K562 (cell line): ENCODE data around the gene GPRASP3. TPM values are rescaled to one million over a fixed set of nuclear protein-coding genes. Genes with fewer than 3 reads are reported as not detected.
A peak's percentile ranks its signal among the peaks of the same experiment; 100 is the strongest.

ENCODE experiments used
- ATAC-seq: fragments of 200-7000 bp; cut with Tn5 transposase; 3 replicates; pipeline ENCODE4 v1.9.1; 2020; ENCODE audit warnings: moderate library complexity
- BruUV-seq: library from RNA; stranded (reverse); fragments of 400-500 nt; replicated peaks from 2 replicates; lab custom pipeline; 2021; lab: Mats Ljungman, UMichigan
- CTCF ChIA-PET: fragments of 300-600 bp; formaldehyde crosslinking; extraction: SDS; loops from one replicate; lab custom pipeline; 2021; ENCODE audit warnings: low intra/inter-chr PET ratio; lab: Yijun Ruan, JAX
- POLR2A ChIA-PET: fragments of 300-600, 350-650 bp; sonication (Branson Sonifier 250); formaldehyde crosslinking; extraction: SDS; loops from one replicate; lab custom pipeline; 2021; ENCODE audit warnings: antibody characterized with exemption, inconsistent platforms; lab: Yijun Ruan, JAX
- DNase-seq, 4 experiments: peaks; one replicate each; pipeline versions ENCODE4 v3.0.0 to v3.0.0-alpha.2; 2011 to 2018; ENCODE audit warnings: low spot score in 3 of 4, mixed read lengths in 3 of 4; ENCODE audit errors: extremely low read depth in 1 of 4
- FAIRE-seq: peaks from 2 replicates; lab custom pipeline; 2011; peaks lifted over from hg19 to GRCh38; lab: Jason Lieb, UNC
- H2AFZ ChIP-seq: 2 replicates; pipeline ENCODE4 v1.6.0; 2011; ENCODE audit warnings: low read depth, low read length, control low read depth, inconsistent platforms
- H3K27ac ChIP-seq: fragments of 200-600 bp; 3 replicates; pipeline ENCODE4 v1.8.0; 2011; ENCODE audit warnings: low read depth, mild to moderate bottlenecking, control low read depth, inconsistent platforms, low read length, moderate library complexity, mixed read lengths; ENCODE audit errors: extremely low read depth
- H3K27me3 ChIP-seq, 2 experiments: fragments of 300-600 bp in 1 of 2; 2 replicates in 1 of 2; 3 replicates in 1 of 2; pipeline versions ENCODE4 v1.6.0 to v1.8.0; 2011; ENCODE audit warnings: inconsistent platforms in 2 of 2, low read length in 2 of 2, mild to moderate bottlenecking in 1 of 2, mixed read lengths in 1 of 2, moderate library complexity in 1 of 2; ENCODE audit not compliant: control insufficient read depth in 2 of 2, insufficient read depth in 2 of 2
- H3K36me3 ChIP-seq: fragments of 300-600 bp; 3 replicates; pipeline ENCODE4 v1.8.0; 2011; ENCODE audit warnings: mild to moderate bottlenecking, low read length, inconsistent platforms; ENCODE audit not compliant: control insufficient read depth, insufficient read depth
- H3K4me1 ChIP-seq, 2 experiments: fragments of 200-600 bp in 1 of 2; replicated peaks in 1 of 2; 2 replicates in 1 of 2; 3 replicates in 1 of 2; pipeline versions ENCODE4 v1.5.1 to v1.8.0; 2011; ENCODE audit warnings: inconsistent platforms in 2 of 2, low read length in 2 of 2, mild to moderate bottlenecking in 1 of 2, mixed read lengths in 1 of 2, moderate library complexity in 1 of 2; ENCODE audit not compliant: control insufficient read depth in 2 of 2, insufficient read depth in 2 of 2
- H3K4me2 ChIP-seq: 2 replicates; pipeline ENCODE4 v1.6.1; 2011; ENCODE audit warnings: low read length, control low read depth, inconsistent platforms, mixed read lengths; ENCODE audit not compliant: insufficient read depth
- H3K4me3 ChIP-seq: fragments of 200-600 bp; sonication (generic), shearing (Covaris generic); 2 replicates; pipeline ENCODE4 v1.5.1; 2016; ENCODE audit warnings: control low read depth, inconsistent platforms
- H3K79me2 ChIP-seq: fragments of 200-600 bp; 3 replicates; pipeline ENCODE4 v1.8.0; 2011; ENCODE audit warnings: low read length, inconsistent platforms; ENCODE audit not compliant: control insufficient read depth, insufficient read depth
- H3K9ac ChIP-seq, 2 experiments: 2 replicates each; pipeline versions ENCODE4 v1.6.0 to v1.6.1; 2011; ENCODE audit warnings: low read depth in 2 of 2, low read length in 2 of 2, control low read depth in 1 of 2, inconsistent platforms in 1 of 2, mild to moderate bottlenecking in 1 of 2, mixed read lengths in 1 of 2; ENCODE audit not compliant: insufficient read depth in 1 of 2
- H3K9me1 ChIP-seq: one replicate; pipeline ENCODE4 v1.6.0; 2011; ENCODE audit warnings: inconsistent platforms, mild to moderate bottlenecking, low read length, moderate library complexity; ENCODE audit not compliant: control insufficient read depth, insufficient read depth
- H3K9me3 ChIP-seq: replicated peaks from 2 replicates; pipeline ENCODE4 v1.5.1; 2011; ENCODE audit warnings: low read depth, low read length, inconsistent platforms; ENCODE audit not compliant: control insufficient read depth, insufficient read depth
- H4K20me1 ChIP-seq: replicated peaks from 2 replicates; pipeline ENCODE4 v1.6.1; 2011; ENCODE audit warnings: low read length, inconsistent platforms, mixed read lengths; ENCODE audit not compliant: control insufficient read depth, insufficient read depth
- ATF4 ChIP-seq: fragments of 450-650 bp; formaldehyde crosslinking; IDR thresholded peaks from 2 replicates; pipeline ENCODE4 v1.4.0; 2022; ENCODE audit warnings: mild to moderate bottlenecking, moderate library complexity
- CEBPG ChIP-seq, 3 experiments: fragments of 200-800 bp in 1 of 3; sonication (Bioruptor generic) in 1 of 3; sonication (generic) in 1 of 3; formaldehyde crosslinking in 1 of 3; IDR thresholded peaks in 2 of 3; conservative IDR thresholded peaks in 1 of 3; 2 replicates each; pipeline versions ENCODE4 v1.6.1 to v1.8.0; 2016 to 2022; ENCODE audit warnings: missing compliant biosample characterization in 2 of 3, missing genetic modification characterization in 2 of 3, mild to moderate bottlenecking in 1 of 3, missing genetic modification reagents in 1 of 3
- EP300 ChIP-seq: IDR thresholded peaks from 2 replicates; pipeline ENCODE4 v1.6.1; 2012; ENCODE audit warnings: low read length, improper control_type of control experiment
- HDAC8 ChIP-seq: fragments of 450-650 bp; IDR thresholded peaks from 2 replicates; pipeline ENCODE4 v1.6.1; 2016; ENCODE audit warnings: mild to moderate bottlenecking, missing genetic modification characterization, moderate library complexity, missing compliant biosample characterization
- MXI1 ChIP-seq: IDR thresholded peaks from 2 replicates; pipeline ENCODE4 v1.6.1; 2011; ENCODE audit warnings: low read depth, mild to moderate bottlenecking, improper control_type of control experiment, low read length
- NCOA6 ChIP-seq: fragments of 450-650 bp; IDR thresholded peaks from 2 replicates; pipeline ENCODE4 v1.6.1; 2017; ENCODE audit warnings: mild to moderate bottlenecking
- ZFPM2 ChIP-seq: fragments of 250-450 bp; sonication (Bioruptor Pico); IDR thresholded peaks from 2 replicates; pipeline ENCODE4 v1.5.1; 2022; ENCODE audit warnings: mild to moderate bottlenecking
- ZNF133 ChIP-seq: fragments of 250-450 bp; sonication (Bioruptor Pico); IDR thresholded peaks from 2 replicates; pipeline ENCODE4 v1.4.0; 2020; ENCODE audit warnings: mild to moderate bottlenecking
- ZNF551 ChIP-seq: fragments of 250-450 bp; sonication (Bioruptor Pico); IDR thresholded peaks from 2 replicates; pipeline ENCODE4 v1.5.0; 2021; ENCODE audit warnings: mild to moderate bottlenecking, moderate library complexity
- WGBS: fragments of 100-300 bp; shearing (Covaris generic); methylation state at CpG from one replicate; pipeline ENCODE4 v1.1.6; 2016; ENCODE audit warnings: low coverage, mixed read lengths; ENCODE audit not compliant: insufficient coverage; ENCODE audit errors: missing lambda C conversion rate; 5-methylcytosine and 5-hydroxymethylcytosine counted together
- in situ Hi-C: fragments of 300-500 bp; cut with MboI; formaldehyde crosslinking; loops from 4 replicates; pipeline ENCODE4 v1.15.0; 2018; ENCODE audit warnings: inconsistent platforms, mixed read lengths
- intact Hi-C: fragments of 100-400 bp; cut with micrococcal nuclease; formaldehyde crosslinking; loops from 2 replicates; pipeline ENCODE4 v1.14.2; 2022
- polyA plus RNA-seq, 8 experiments: library from polyadenylated mRNA; depleted of rRNA in 4 of 8; stranded (reverse) in 5 of 8; unstranded in 3 of 8; fragments of >200 nt; fragmentation: Nextera tagmentation in 2 of 8; fragmentation: Illumina TruSeq in 1 of 8; extraction: Ambion mirVana in 2 of 8; extraction: Trizol in 1 of 8; gene quantifications; 2 replicates each; pipeline versions ENCODE4 v1.2.1 to v1.2.3, GENCODE V29; 2011 to 2014; ENCODE audit warnings: inconsistent platforms in 1 of 8, missing spikeins in 1 of 8
- total RNA-seq, 7 experiments: library from RNA; depleted of rRNA in 6 of 7; stranded (reverse); fragments of >200 nt in 6 of 7; fragmentation: Illumina TruSeq in 2 of 7; extraction: Trizol in 2 of 7; gene quantifications; 2 replicates each; pipeline versions ENCODE4 v1.2.1 to v1.2.3, GENCODE V29; 2011 to 2021; ENCODE audit warnings: low replicate concordance in 1 of 7
- TF ChIP-seq, protein P1 (sequence below): fragments of 450-650 bp; formaldehyde crosslinking; IDR thresholded peaks from 2 replicates; pipeline ENCODE4 v1.4.0; 2020; ENCODE audit warnings: mild to moderate bottlenecking
- TF ChIP-seq, protein P2 (sequence below): fragments of 250-450 bp; sonication (Bioruptor Pico); IDR thresholded peaks from 2 replicates; pipeline ENCODE4 v1.8.0; 2022; ENCODE audit warnings: inconsistent platforms

The GPRASP3 gene
- total and polyA plus RNA-seq, 9 of the 15 experiments (the other 6 are each of a cell fraction or from before 2014, with no cell fraction given), result 0.50 to 1.9 (median 1.1) TPM

DNA sequence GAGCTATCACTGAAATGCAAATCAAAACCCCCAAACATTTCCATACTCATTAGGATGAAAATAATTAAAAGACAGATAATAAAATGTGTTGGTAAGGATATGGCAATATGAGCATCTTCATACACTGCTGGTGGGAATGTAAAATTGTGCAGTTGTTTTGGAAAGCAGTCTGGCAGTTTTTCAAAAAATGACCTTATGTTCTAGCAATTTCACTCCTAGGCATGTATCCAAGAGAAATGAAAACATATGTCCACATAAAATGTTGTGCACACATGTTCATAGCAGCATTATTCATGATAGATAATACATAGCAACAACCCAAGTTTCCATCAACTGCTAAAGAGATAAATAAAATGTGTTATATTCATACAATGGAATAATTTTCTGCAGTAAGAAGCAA lies 23.0 kb upstream of the GPRASP3 start (continued):
- TF ChIP-seq, protein P1, sequence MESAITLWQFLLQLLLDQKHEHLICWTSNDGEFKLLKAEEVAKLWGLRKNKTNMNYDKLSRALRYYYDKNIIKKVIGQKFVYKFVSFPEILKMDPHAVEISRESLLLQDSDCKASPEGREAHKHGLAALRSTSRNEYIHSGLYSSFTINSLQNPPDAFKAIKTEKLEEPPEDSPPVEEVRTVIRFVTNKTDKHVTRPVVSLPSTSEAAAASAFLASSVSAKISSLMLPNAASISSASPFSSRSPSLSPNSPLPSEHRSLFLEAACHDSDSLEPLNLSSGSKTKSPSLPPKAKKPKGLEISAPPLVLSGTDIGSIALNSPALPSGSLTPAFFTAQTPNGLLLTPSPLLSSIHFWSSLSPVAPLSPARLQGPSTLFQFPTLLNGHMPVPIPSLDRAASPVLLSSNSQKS, result no peak
- TF ChIP-seq ZNF133 (CRISPR knock-in tag) (no peak), HDAC8 (tag) (no peak), ZFPM2 (CRISPR knock-in tag) (no peak), MXI1 (no peak), ZNF551 (CRISPR knock-in tag) (no peak), NCOA6 (no peak)
- TF ChIP-seq, protein P2, sequence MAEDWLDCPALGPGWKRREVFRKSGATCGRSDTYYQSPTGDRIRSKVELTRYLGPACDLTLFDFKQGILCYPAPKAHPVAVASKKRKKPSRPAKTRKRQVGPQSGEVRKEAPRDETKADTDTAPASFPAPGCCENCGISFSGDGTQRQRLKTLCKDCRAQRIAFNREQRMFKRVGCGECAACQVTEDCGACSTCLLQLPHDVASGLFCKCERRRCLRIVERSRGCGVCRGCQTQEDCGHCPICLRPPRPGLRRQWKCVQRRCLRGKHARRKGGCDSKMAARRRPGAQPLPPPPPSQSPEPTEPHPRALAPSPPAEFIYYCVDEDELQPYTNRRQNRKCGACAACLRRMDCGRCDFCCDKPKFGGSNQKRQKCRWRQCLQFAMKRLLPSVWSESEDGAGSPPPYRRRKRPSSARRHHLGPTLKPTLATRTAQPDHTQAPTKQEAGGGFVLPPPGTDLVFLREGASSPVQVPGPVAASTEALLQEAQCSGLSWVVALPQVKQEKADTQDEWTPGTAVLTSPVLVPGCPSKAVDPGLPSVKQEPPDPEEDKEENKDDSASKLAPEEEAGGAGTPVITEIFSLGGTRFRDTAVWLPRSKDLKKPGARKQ (CRISPR knock-in tag), result no peak

- intact Hi-C loops (no loop called here), in situ Hi-C loops (no loop called here)
- BruUV-seq, result no TSS peak
- Histone ChIP-seq H2AFZ (no peak overlapping the region), H3K9me1 (no peaks in the 10 kb centered on the region), H3K4me3 (no peak overlapping the region), H3K4me1 (peaks cover 3 to 14% of the 10 kb centered on the region in 2 experiments; a peak in 4 of 5 replicates), H3K27me3 (no peaks in the 10 kb centered on the region), H3K27ac (no peak overlapping the region), H3K9ac (no peak overlapping the region), H3K79me2 (no peaks in the 10 kb centered on the region), H3K36me3 (no peaks in the 10 kb centered on the region), H4K20me1 (no peaks in the 10 kb centered on the region), H3K9me3 (no peaks in the 10 kb centered on the region), H3K4me2 (no peak overlapping the region)
- POLR2A ChIA-PET, result no interaction called here
- 8% methylated on average over 2 of the region's 2 CpGs for WGBS
- DNase-seq, result no peak
- CTCF ChIA-PET, result no interaction called here
- FAIRE-seq, result no peak
- TF ChIP-seq CEBPG (CRISPR knock-in tag; IDR thresholded peaks at IDR 0.05) (no peak), CEBPG (tag; conservative IDR thresholded peaks at IDR 0.05 in 1 of 2, IDR thresholded peaks at IDR 0.05 in 1 of 2) (peak in 1 of 2 experiments; percentile 41; a peak in 2 of 4 replicates), EP300 (no peak), ATF4 (CRISPR knock-in tag) (peak; percentile 41; the same call in 1 of the 2 replicates)
- no peak for ATAC-seq
Measured at GRCh38 chrX:102708900-102709299, 11.6 kb upstream of the GPRASP3 start.
